ENCODE measurements around the gene SEPTIN5.

Gene SEPTIN5

GRCh38 chr22:19732403-19733113 lies 18.3 kb downstream of the SEPTIN5 start:
- DNase-seq (ENCODE audit: low spot score in 2 of 2): no peak
- in situ Hi-C loops (cut with MboI; ENCODE audit: low sequenced_read_pairs): loop anchor here (5.0 kb wide), 1 partner anchor 180 kb away; no protein-coding TSS in a partner anchor
- Histone ChIP-seq H3K9me3 (no peaks in the 10 kb centered on the region; the same call in 1 of the 2 replicates), H3K4me1 (no peaks in the 10 kb centered on the region), H3K36me3 (replicated peaks) (no peaks in the 10 kb centered on the region), H3K27me3 (ENCODE audit: low read depth) (peaks cover 13% of the 10 kb centered on the region), H3K4me3 (no peak overlapping the region)

GRCh38 chr22:19733755-19734154 lies 19.5 kb downstream of the SEPTIN5 start:
- in situ Hi-C loops (cut with MboI; ENCODE audit: low sequenced_read_pairs): loop anchor here (5.0 kb wide), 1 partner anchor 179 kb away; no protein-coding TSS in a partner anchor
- Histone ChIP-seq H3K4me3 (no peak overlapping the region), H3K9me3 (no peaks in the 10 kb centered on the region; the same call in 1 of the 2 replicates), H3K27me3 (ENCODE audit: low read depth) (peaks cover 1% of the 10 kb centered on the region), H3K36me3 (replicated peaks) (no peaks in the 10 kb centered on the region), H3K4me1 (no peaks in the 10 kb centered on the region)
- no peak for DNase-seq (ENCODE audit: low spot score in 2 of 2)

DNA sequence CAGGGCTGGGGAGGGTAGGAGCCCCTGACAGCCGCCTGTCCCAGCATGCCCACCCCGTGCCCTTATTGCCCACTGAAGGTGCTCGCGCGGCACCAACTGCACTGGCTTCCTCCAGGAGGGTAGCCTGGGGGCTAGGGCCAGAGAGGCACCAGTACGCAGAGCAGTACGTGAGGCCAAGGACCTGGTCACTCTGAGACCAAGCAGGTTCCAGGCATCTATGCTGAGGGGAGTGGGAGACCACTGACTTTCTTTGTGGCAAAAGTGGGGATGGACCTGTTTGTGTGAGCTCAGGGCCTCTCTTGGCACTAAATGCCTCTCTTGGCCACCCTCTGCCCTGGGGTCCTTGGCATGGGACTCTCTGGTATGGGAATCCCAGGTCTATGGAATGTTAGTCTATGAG lies 19.9 kb downstream of the SEPTIN5 start:
- in situ Hi-C loops (cut with MboI; ENCODE audit: low sequenced_read_pairs): loop anchor here (5.0 kb wide), 1 partner anchor 178 kb away; no protein-coding TSS in a partner anchor
- no peaks in the 10 kb centered on the region for H3K36me3 ChIP-seq (replicated peaks)
- H3K4me1 ChIP-seq: no peaks in the 10 kb centered on the region

GRCh38 chr22:19734837-19735382 lies 20.6 kb downstream of the SEPTIN5 start:
- Histone ChIP-seq H3K36me3 (replicated peaks) (no peaks in the 10 kb centered on the region), H3K27me3 (ENCODE audit: low read depth) (no peaks in the 10 kb centered on the region), H3K9me3 (no peaks in the 10 kb centered on the region; the same call in 1 of the 2 replicates), H3K4me3 (no peak overlapping the region), H3K4me1 (no peaks in the 10 kb centered on the region)
- DNase-seq (ENCODE audit: low spot score in 2 of 2): no peak
- in situ Hi-C loops (cut with MboI; ENCODE audit: low sequenced_read_pairs): loop anchor here (5.0 kb wide), 1 partner anchor 177 kb away; no protein-coding TSS in a partner anchor

More for the DNA sequence above, 19.9 kb downstream of the SEPTIN5 start:
- Histone ChIP-seq H3K9me3 (no peaks in the 10 kb centered on the region; the same call in 1 of the 2 replicates), H3K27me3 (ENCODE audit: low read depth) (no peaks in the 10 kb centered on the region), H3K4me3 (no peak overlapping the region)
- DNase-seq (ENCODE audit: low spot score in 2 of 2): no peak

GRCh38 chr22:19735665-19736510 lies 21.6 kb downstream of the SEPTIN5 start:
- no peaks in the 10 kb centered on the region; the same call in 1 of the 2 replicates for H3K9me3 ChIP-seq
- no peaks in the 10 kb centered on the region for H3K36me3 ChIP-seq (replicated peaks)
- H3K4me3 ChIP-seq: no peak overlapping the region
- H3K27me3 ChIP-seq (ENCODE audit: low read depth): no peaks in the 10 kb centered on the region
- in situ Hi-C loops (cut with MboI; ENCODE audit: low sequenced_read_pairs): no loop called here
- DNase-seq (ENCODE audit: low spot score in 2 of 2): no peak
- H3K4me1 ChIP-seq: no peaks in the 10 kb centered on the region

GRCh38 chr22:19737846-19738663 lies 23.8 kb downstream of the SEPTIN5 start:
- H3K36me3 ChIP-seq (replicated peaks): no peaks in the 10 kb centered on the region
- H3K4me1 ChIP-seq: no peaks in the 10 kb centered on the region
- in situ Hi-C loops (cut with MboI; ENCODE audit: low sequenced_read_pairs): no loop called here
- H3K4me3 ChIP-seq: no peak overlapping the region
- no peak for DNase-seq (ENCODE audit: low spot score in 2 of 2)
- no peaks in the 10 kb centered on the region for H3K9me3 ChIP-seq
- H3K27me3 ChIP-seq (ENCODE audit: low read depth): no peaks in the 10 kb centered on the region

GRCh38 chr22:19738664-19739447 lies 24.6 kb downstream of the SEPTIN5 start:
- Histone ChIP-seq H3K27me3 (ENCODE audit: low read depth) (no peaks in the 10 kb centered on the region), H3K9me3 (no peaks in the 10 kb centered on the region), H3K4me1 (no peaks in the 10 kb centered on the region), H3K4me3 (no peak overlapping the region), H3K36me3 (replicated peaks) (no peaks in the 10 kb centered on the region)
- in situ Hi-C loops (cut with MboI; ENCODE audit: low sequenced_read_pairs): no loop called here
- DNase-seq (ENCODE audit: low spot score in 2 of 2): no peak

DNA sequence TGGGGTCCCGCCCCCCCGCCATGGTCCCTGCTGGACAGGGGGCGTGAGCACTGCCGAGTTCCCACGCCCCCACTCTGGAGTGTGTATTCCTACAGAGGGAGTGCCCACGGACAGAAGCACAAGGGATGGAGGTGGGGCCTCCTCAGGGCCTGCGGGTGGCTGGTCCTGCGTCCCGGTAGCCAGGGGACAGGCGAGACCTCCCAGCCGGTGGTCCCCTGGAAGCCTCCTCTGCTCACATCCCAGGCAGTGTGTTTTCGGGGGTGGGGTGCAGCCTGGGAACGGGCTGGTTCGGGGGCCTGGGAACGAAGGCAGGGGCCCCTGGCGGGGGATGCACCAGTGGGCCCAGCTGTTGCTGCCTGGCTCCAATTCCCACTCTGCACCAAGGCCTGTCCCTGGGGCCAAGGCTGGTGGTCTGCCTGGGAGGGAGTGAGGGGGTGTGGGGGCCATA lies 25.2 kb downstream of the SEPTIN5 start:
- Histone ChIP-seq H3K4me1 (no peaks in the 10 kb centered on the region), H3K9me3 (no peaks in the 10 kb centered on the region), H3K36me3 (replicated peaks) (no peaks in the 10 kb centered on the region), H3K4me3 (no peak overlapping the region), H3K27me3 (ENCODE audit: low read depth) (no peaks in the 10 kb centered on the region)
- in situ Hi-C loops (cut with MboI; ENCODE audit: low sequenced_read_pairs): no loop called here
- no peak for DNase-seq (ENCODE audit: low spot score in 2 of 2)

DNA sequence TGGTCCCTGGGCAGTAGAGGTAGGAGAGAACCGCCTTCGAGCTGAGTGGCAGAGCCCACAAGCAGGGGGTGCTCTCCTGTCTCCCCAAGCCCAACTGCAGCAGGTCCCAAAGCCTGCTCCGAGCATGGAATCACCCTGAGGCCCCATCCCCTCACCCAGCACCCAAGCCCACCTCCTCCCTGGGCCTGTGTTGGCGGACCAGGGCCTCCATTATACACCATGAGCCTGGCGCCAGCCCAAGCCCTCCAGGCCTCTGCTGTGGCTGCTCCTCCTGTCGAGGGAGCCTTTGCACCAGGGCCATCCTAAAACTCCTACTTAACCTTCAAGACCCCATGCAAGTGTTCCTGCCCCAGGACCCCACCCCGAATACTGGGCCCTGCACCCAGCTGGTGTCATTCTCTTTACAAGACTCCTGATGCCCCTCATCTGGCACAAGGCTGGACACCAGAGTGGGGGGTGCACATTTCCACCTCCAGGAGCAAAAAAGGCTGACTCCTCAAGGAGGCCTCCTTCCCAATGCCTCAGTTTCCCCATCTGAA lies 25.7 kb downstream of the SEPTIN5 start:
- no peaks in the 10 kb centered on the region for H3K36me3 ChIP-seq (replicated peaks)
- H3K4me1 ChIP-seq: no peaks in the 10 kb centered on the region
- no peak for DNase-seq (ENCODE audit: low spot score in 2 of 2)
- in situ Hi-C loops (cut with MboI; ENCODE audit: low sequenced_read_pairs): no loop called here
- H3K4me3 ChIP-seq: no peak overlapping the region
- H3K27me3 ChIP-seq (ENCODE audit: low read depth): no peaks in the 10 kb centered on the region
- no peaks in the 10 kb centered on the region for H3K9me3 ChIP-seq

GRCh38 chr22:19740586-19740985 lies 26.3 kb downstream of the SEPTIN5 start:
- Histone ChIP-seq H3K9me3 (no peaks in the 10 kb centered on the region), H3K4me3 (no peak overlapping the region), H3K36me3 (replicated peaks) (no peaks in the 10 kb centered on the region), H3K27me3 (ENCODE audit: low read depth) (no peaks in the 10 kb centered on the region), H3K4me1 (no peaks in the 10 kb centered on the region)
- DNase-seq (ENCODE audit: low spot score in 2 of 2): no peak
- in situ Hi-C loops (cut with MboI; ENCODE audit: low sequenced_read_pairs): no loop called here

DNA sequence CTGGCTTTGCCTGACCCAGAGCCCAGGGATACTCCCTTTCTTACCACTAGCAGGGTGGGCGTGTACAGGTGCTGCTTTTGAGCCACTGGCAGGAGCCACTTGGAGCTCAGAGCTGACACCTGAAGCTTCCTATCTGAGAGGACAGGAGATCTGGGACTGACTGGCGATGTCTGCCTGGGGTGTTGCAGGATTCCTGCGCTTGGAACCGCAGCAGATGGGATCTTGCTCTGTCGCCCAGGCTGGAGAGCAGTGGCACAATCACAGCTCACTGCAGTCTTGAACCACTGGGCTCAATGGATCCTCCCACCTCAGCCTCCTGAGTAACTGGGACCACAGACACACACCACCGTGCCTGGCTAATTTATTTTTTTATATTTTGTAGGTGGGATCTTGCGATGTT lies 26.8 kb downstream of the SEPTIN5 start:
- no peaks in the 10 kb centered on the region for H3K4me1 ChIP-seq
- no peaks in the 10 kb centered on the region for H3K9me3 ChIP-seq
- H3K27me3 ChIP-seq (ENCODE audit: low read depth): no peaks in the 10 kb centered on the region
- no peaks in the 10 kb centered on the region for H3K36me3 ChIP-seq (replicated peaks)
- no peak overlapping the region for H3K4me3 ChIP-seq
- in situ Hi-C loops (cut with MboI; ENCODE audit: low sequenced_read_pairs): no loop called here
- DNase-seq (ENCODE audit: low spot score in 2 of 2): no peak

All from HAP-1 (cell line).